HepG2 (cell line): ENCODE results near the gene EGF. TPM values are rescaled to one million over a fixed set of nuclear protein-coding genes. Genes with fewer than 3 reads are reported as not detected.
A peak's percentile ranks its signal among the peaks of the same experiment; 100 is the strongest.

Source experiments
- ATM ChIP-seq: fragments of 450-650 bp; IDR thresholded peaks from 2 replicates; pipeline ENCODE4 v1.7.1; 2017; ENCODE audit warnings: mild to moderate bottlenecking, borderline replicate concordance
- CEBPB ChIP-seq: IDR thresholded peaks from 2 replicates; pipeline ENCODE4 v1.6.1; 2011; ENCODE audit warnings: low read depth, low read length, improper control_type of control experiment, borderline replicate concordance
- GABPA ChIP-seq, 2 experiments: IDR thresholded peaks; 2 replicates each; pipeline ENCODE4 v1.6.1; 2011 to 2016; ENCODE audit warnings: low read depth in 2 of 2, low read length in 1 of 2, missing biosample characterization in 1 of 2, missing genetic modification characterization in 1 of 2
- HDAC2 ChIP-seq: sonication (generic); formaldehyde crosslinking; IDR thresholded peaks from 2 replicates; pipeline ENCODE4 v1.4.0; 2020; ENCODE audit warnings: missing genetic modification reagents
- HOXA5 ChIP-seq: sonication (generic); formaldehyde crosslinking; IDR thresholded peaks from 2 replicates; pipeline ENCODE4 v1.4.0; 2020; ENCODE audit warnings: missing genetic modification reagents
- MAFK ChIP-seq, 2 experiments: IDR thresholded peaks in 1 of 2; conservative IDR thresholded peaks in 1 of 2; 2 replicates each; pipeline ENCODE4 v1.6.1; 2011; ENCODE audit warnings: improper control_type of control experiment in 2 of 2, low read length in 2 of 2
- POLR2AphosphoS2 ChIP-seq: IDR thresholded peaks from 2 replicates; pipeline ENCODE4 v1.6.1; 2011; ENCODE audit warnings: low read depth, low read length, improper control_type of control experiment
- SP5 ChIP-seq: IDR thresholded peaks from 2 replicates; pipeline ENCODE4 v1.6.1; 2016; ENCODE audit warnings: low read depth, borderline replicate concordance
- ZFYVE20 ChIP-seq: sonication (generic); formaldehyde crosslinking; IDR thresholded peaks from 2 replicates; pipeline ENCODE4 v1.8.0; 2023; ENCODE audit warnings: low read depth, mild to moderate bottlenecking, moderate library complexity, missing genetic modification reagents, borderline replicate concordance
- ZNF775 ChIP-seq: sonication (generic); formaldehyde crosslinking; IDR thresholded peaks from 2 replicates; pipeline ENCODE4 v1.4.0; 2020; ENCODE audit warnings: missing genetic modification reagents, mild to moderate bottlenecking, moderate library complexity, borderline replicate concordance
- polyA plus RNA-seq, 8 experiments: library from polyadenylated mRNA; depleted of rRNA in 3 of 8; stranded (reverse) in 7 of 8; unstranded in 1 of 8; fragments of >200 nt; fragmentation: Illumina TruSeq in 4 of 8; extraction: Trizol in 4 of 8; gene quantifications; 2 replicates each; pipeline versions ENCODE4 v1.2.1 to v1.2.3, GENCODE V29; 2011 to 2016; ENCODE audit warnings: low read depth in 4 of 8, missing spikeins in 1 of 8, mixed read lengths in 1 of 8; ENCODE audit not compliant: insufficient read depth in 1 of 8
- total RNA-seq, 5 experiments: library from RNA; depleted of rRNA; stranded (reverse); fragments of >200 nt; fragmentation: Illumina TruSeq; extraction: Trizol; gene quantifications; 2 replicates each; pipeline ENCODE4 v1.2.3, GENCODE V29; 2016; ENCODE audit warnings: low read depth in 1 of 5
- TF ChIP-seq, protein P1 (sequence below): sonication (generic); formaldehyde crosslinking; IDR thresholded peaks from 2 replicates; pipeline ENCODE4 v1.4.0; 2020; ENCODE audit warnings: mild to moderate bottlenecking, missing genetic modification reagents, borderline replicate concordance
- TF ChIP-seq, protein P2 (sequence below): sonication (generic); formaldehyde crosslinking; IDR thresholded peaks from 2 replicates; pipeline ENCODE4 v1.4.0; 2020; ENCODE audit warnings: mild to moderate bottlenecking, missing genetic modification reagents

The EGF gene
- total and polyA plus RNA-seq, 2 of the 13 experiments (the other 11 are each of a cell fraction or from before 2014, with no cell fraction given) = 0.07 to 0.08 TPM

- TF ChIP-seq MAFK (conservative IDR thresholded peaks at IDR 0.05 in 1 of 2, IDR thresholded peaks at IDR 0.05 in 1 of 2; ENCODE audit: low read length in 2 of 2) (no peak), ZFYVE20 (CRISPR knock-in tag) (no peak), HOXA5 (CRISPR knock-in tag) (no peak), CEBPB (peak; percentile 36; the same call in 1 of the 2 replicates), POLR2AphosphoS2 (no peak), SP5 (CRISPR knock-in tag) (peak; percentile 60; the same call in 1 of the 2 replicates), GABPA (IDR thresholded peaks at IDR 0.05; ENCODE audit: low read depth, low read length) (no peak), GABPA (CRISPR knock-in tag; IDR thresholded peaks at IDR 0.05; ENCODE audit: low read depth) (peak; percentile 26; the same call in 1 of the 2 replicates), ZNF775 (CRISPR knock-in tag) (no peak), ATM (no peak), HDAC2 (CRISPR knock-in tag) (0 out of 2 replicates have a peak, but pooled peaks have one; percentile 27)
- TF ChIP-seq, protein P1, sequence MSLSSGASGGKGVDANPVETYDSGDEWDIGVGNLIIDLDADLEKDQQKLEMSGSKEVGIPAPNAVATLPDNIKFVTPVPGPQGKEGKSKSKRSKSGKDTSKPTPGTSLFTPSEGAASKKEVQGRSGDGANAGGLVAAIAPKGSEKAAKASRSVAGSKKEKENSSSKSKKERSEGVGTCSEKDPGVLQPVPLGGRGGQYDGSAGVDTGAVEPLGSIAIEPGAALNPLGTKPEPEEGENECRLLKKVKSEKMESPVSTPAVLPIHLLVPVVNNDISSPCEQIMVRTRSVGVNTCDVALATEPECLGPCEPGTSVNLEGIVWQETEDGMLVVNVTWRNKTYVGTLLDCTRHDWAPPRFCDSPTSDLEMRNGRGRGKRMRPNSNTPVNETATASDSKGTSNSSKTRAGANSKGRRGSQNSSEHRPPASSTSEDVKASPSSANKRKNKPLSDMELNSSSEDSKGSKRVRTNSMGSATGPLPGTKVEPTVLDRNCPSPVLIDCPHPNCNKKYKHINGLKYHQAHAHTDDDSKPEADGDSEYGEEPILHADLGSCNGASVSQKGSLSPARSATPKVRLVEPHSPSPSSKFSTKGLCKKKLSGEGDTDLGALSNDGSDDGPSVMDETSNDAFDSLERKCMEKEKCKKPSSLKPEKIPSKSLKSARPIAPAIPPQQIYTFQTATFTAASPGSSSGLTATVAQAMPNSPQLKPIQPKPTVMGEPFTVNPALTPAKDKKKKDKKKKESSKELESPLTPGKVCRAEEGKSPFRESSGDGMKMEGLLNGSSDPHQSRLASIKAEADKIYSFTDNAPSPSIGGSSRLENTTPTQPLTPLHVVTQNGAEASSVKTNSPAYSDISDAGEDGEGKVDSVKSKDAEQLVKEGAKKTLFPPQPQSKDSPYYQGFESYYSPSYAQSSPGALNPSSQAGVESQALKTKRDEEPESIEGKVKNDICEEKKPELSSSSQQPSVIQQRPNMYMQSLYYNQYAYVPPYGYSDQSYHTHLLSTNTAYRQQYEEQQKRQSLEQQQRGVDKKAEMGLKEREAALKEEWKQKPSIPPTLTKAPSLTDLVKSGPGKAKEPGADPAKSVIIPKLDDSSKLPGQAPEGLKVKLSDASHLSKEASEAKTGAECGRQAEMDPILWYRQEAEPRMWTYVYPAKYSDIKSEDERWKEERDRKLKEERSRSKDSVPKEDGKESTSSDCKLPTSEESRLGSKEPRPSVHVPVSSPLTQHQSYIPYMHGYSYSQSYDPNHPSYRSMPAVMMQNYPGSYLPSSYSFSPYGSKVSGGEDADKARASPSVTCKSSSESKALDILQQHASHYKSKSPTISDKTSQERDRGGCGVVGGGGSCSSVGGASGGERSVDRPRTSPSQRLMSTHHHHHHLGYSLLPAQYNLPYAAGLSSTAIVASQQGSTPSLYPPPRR = no peak
- TF ChIP-seq, protein P2, sequence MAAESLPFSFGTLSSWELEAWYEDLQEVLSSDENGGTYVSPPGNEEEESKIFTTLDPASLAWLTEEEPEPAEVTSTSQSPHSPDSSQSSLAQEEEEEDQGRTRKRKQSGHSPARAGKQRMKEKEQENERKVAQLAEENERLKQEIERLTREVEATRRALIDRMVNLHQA (CRISPR knock-in tag) = no peak
These were observed 57.2 kb downstream of the EGF start (continued) for GRCh38 chr4:109969919-109970318.
